HEK293 (cell line): ENCODE measurements around the gene RGS9BP.

Experiments
- CTCF ChIA-PET: fragments of 350-600 bp; formaldehyde crosslinking; extraction: SDS; loops from one replicate; lab custom pipeline; 2021; ENCODE audit warnings: antibody characterized with exemption; lab: Yijun Ruan, JAX
- POLR2A ChIA-PET: fragments of 300-600 bp; formaldehyde crosslinking; extraction: SDS; loops from one replicate; lab custom pipeline; 2020; ENCODE audit warnings: antibody characterized with exemption, inconsistent platforms; lab: Yijun Ruan, JAX
- H3K27ac ChIP-seq: fragments of 200-500 bp; sonication (Bioruptor generic); 2 replicates; pipeline ENCODE4 v1.5.1; 2014; ENCODE audit warnings: low read depth, low read length, control low read depth, inconsistent platforms; ENCODE audit errors: extremely low read depth
- H3K36me3 ChIP-seq, 2 experiments: fragments of 200-500 bp in 1 of 2; sonication (Bioruptor generic) in 1 of 2; 1 replicate in 1 of 2; 2 replicates in 1 of 2; pipeline ENCODE4 v1.5.1; 2014 to 2017; ENCODE audit warnings: inconsistent platforms in 2 of 2, low read length in 2 of 2; ENCODE audit not compliant: control insufficient read depth in 2 of 2, insufficient read depth in 1 of 2
- H3K4me1 ChIP-seq: fragments of 200-500 bp; sonication (Bioruptor generic); 2 replicates; pipeline ENCODE4 v1.5.1; 2014; ENCODE audit warnings: mild to moderate bottlenecking, low read length, inconsistent platforms; ENCODE audit not compliant: control insufficient read depth, insufficient read depth
- H3K4me3 ChIP-seq: 2 replicates; pipeline ENCODE4 v1.5.1; 2011; ENCODE audit warnings: low read depth, mild to moderate bottlenecking, control low read depth, low read length, moderate library complexity
- H3K9me3 ChIP-seq: fragments of 200-500 bp; sonication (Bioruptor generic); 2 replicates; pipeline ENCODE4 v1.5.1; 2014; ENCODE audit warnings: low read depth, low read length, inconsistent platforms; ENCODE audit not compliant: control insufficient read depth, insufficient read depth
- HIC1 ChIP-seq: fragments of 450-650 bp; formaldehyde crosslinking; IDR thresholded peaks from 2 replicates; pipeline ENCODE4 v1.5.1; 2016; ENCODE audit warnings: missing biosample characterization, missing genetic modification characterization
- IKZF3 ChIP-seq: fragments of 450-650 bp; IDR thresholded peaks from 2 replicates; pipeline ENCODE4 v1.5.0; 2018; ENCODE audit warnings: missing biosample characterization, mild to moderate bottlenecking, missing genetic modification characterization, moderate library complexity
- KLF1 ChIP-seq: fragments of 450-650 bp; formaldehyde crosslinking; IDR thresholded peaks from 2 replicates; pipeline ENCODE4 v1.5.1; 2016; ENCODE audit warnings: missing biosample characterization, missing genetic modification characterization
- KLF16 ChIP-seq: fragments of 450-650 bp; formaldehyde crosslinking; IDR thresholded peaks from 2 replicates; pipeline ENCODE4 v1.5.1; 2017; ENCODE audit warnings: missing biosample characterization, missing genetic modification characterization
- PRDM6 ChIP-seq: fragments of 450-650 bp; formaldehyde crosslinking; IDR thresholded peaks from 2 replicates; pipeline ENCODE4 v1.5.1; 2017; ENCODE audit warnings: missing biosample characterization, missing genetic modification characterization
- SCRT2 ChIP-seq: fragments of 450-650 bp; formaldehyde crosslinking; IDR thresholded peaks from 2 replicates; pipeline ENCODE4 v1.5.1; 2016; ENCODE audit warnings: missing biosample characterization, missing genetic modification characterization
- SETDB1 ChIP-seq: IDR thresholded peaks from one replicate; pipeline ENCODE4 v1.6.1; 2017; ENCODE audit warnings: mild to moderate bottlenecking, low read length, moderate library complexity, mixed read lengths; ENCODE audit not compliant: insufficient read length
- SP2 ChIP-seq: fragments of 450-650 bp; formaldehyde crosslinking; IDR thresholded peaks from 2 replicates; pipeline ENCODE4 v1.5.1; 2016; ENCODE audit warnings: missing biosample characterization, missing genetic modification characterization
- WT1 ChIP-seq: fragments of 450-650 bp; formaldehyde crosslinking; IDR thresholded peaks from 2 replicates; pipeline ENCODE4 v1.5.1; 2016; ENCODE audit warnings: missing biosample characterization, missing genetic modification characterization
- ZBTB21 ChIP-seq: fragments of 450-650 bp; formaldehyde crosslinking; IDR thresholded peaks from 2 replicates; pipeline ENCODE4 v1.5.1; 2017; ENCODE audit warnings: missing biosample characterization, missing genetic modification characterization
- ZBTB26 ChIP-seq: fragments of 450-650 bp; formaldehyde crosslinking; optimal IDR thresholded peaks from 2 replicates; pipeline ENCODE3; 2016; ENCODE audit warnings: missing biosample characterization, mild to moderate bottlenecking, missing genetic modification characterization
- ZNF157 ChIP-seq: fragments of 450-650 bp; formaldehyde crosslinking; IDR thresholded peaks from 2 replicates; pipeline ENCODE4 v1.5.1; 2016; ENCODE audit warnings: missing biosample characterization, missing genetic modification characterization
- ZNF23 ChIP-seq: fragments of 450-650 bp; formaldehyde crosslinking; IDR thresholded peaks from 2 replicates; pipeline ENCODE4 v1.5.1; 2016; ENCODE audit warnings: missing biosample characterization, missing genetic modification characterization, borderline replicate concordance
- ZNF37A ChIP-seq: fragments of 450-650 bp; IDR thresholded peaks from 2 replicates; pipeline ENCODE4 v1.5.1; 2018; ENCODE audit warnings: missing biosample characterization, missing genetic modification characterization
- ZNF530 ChIP-seq: fragments of 450-650 bp; formaldehyde crosslinking; IDR thresholded peaks from 2 replicates; pipeline ENCODE4 v1.5.1; 2016; ENCODE audit warnings: low read depth, missing biosample characterization, missing genetic modification characterization
- ZNF580 ChIP-seq: fragments of 450-650 bp; formaldehyde crosslinking; IDR thresholded peaks from 2 replicates; pipeline ENCODE4 v1.5.1; 2016; ENCODE audit warnings: missing biosample characterization, missing genetic modification characterization
- ZNF585B ChIP-seq: fragments of 450-650 bp; formaldehyde crosslinking; IDR thresholded peaks from 2 replicates; pipeline ENCODE4 v1.5.1; 2016; ENCODE audit warnings: missing biosample characterization, missing genetic modification characterization
- ZNF624 ChIP-seq: fragments of 450-650 bp; formaldehyde crosslinking; IDR thresholded peaks from 2 replicates; pipeline ENCODE4 v1.5.1; 2017; ENCODE audit warnings: missing biosample characterization, missing genetic modification characterization
- ZNF629 ChIP-seq: fragments of 450-650 bp; formaldehyde crosslinking; IDR thresholded peaks from 2 replicates; pipeline ENCODE4 v1.5.1; 2017; ENCODE audit warnings: missing biosample characterization, missing genetic modification characterization
- ZNF645 ChIP-seq: fragments of 450-650 bp; formaldehyde crosslinking; IDR thresholded peaks from 2 replicates; pipeline ENCODE4; 2016; ENCODE audit warnings: missing biosample characterization, missing genetic modification characterization
- ZNF664 ChIP-seq: fragments of 450-650 bp; formaldehyde crosslinking; IDR thresholded peaks from 2 replicates; pipeline ENCODE4 v1.5.1; 2016; ENCODE audit warnings: missing biosample characterization, missing genetic modification characterization
- ZNF670 ChIP-seq: fragments of 450-650 bp; formaldehyde crosslinking; IDR thresholded peaks from 2 replicates; pipeline ENCODE4 v1.5.1; 2016; ENCODE audit warnings: missing biosample characterization, missing genetic modification characterization, low read depth
- ZNF677 ChIP-seq: fragments of 450-650 bp; IDR thresholded peaks from 2 replicates; pipeline ENCODE4 v1.5.0; 2018; ENCODE audit warnings: missing biosample characterization, mild to moderate bottlenecking, missing genetic modification characterization, moderate library complexity
- ZNF792 ChIP-seq: fragments of 450-650 bp; formaldehyde crosslinking; IDR thresholded peaks from 2 replicates; pipeline ENCODE4 v1.5.1; 2016; ENCODE audit warnings: missing biosample characterization, missing genetic modification characterization
- ZSCAN18 ChIP-seq: fragments of 450-650 bp; formaldehyde crosslinking; IDR thresholded peaks from 2 replicates; pipeline ENCODE4 v1.5.1; 2016; ENCODE audit warnings: missing biosample characterization, missing genetic modification characterization
- ZXDB ChIP-seq: fragments of 450-650 bp; formaldehyde crosslinking; IDR thresholded peaks from 2 replicates; pipeline ENCODE4 v1.5.1; 2016; ENCODE audit warnings: missing biosample characterization, missing genetic modification characterization

The RGS9BP gene

GRCh38 chr19:32688311-32688710, 12.7 kb downstream of the RGS9BP start:
- ChIA-PET POLR2A (interaction anchor here (0.7 kb wide), 1 partner anchor 12 kb away, joined by 3 read pairs; no protein-coding TSS in a partner anchor), CTCF (interaction anchor here (2.4 kb wide), 1 partner anchor 11 kb away, joined by 15 read pairs; no protein-coding TSS in a partner anchor)
- Histone ChIP-seq H3K36me3 (peaks cover 4 to 8% of the 10 kb centered on the region in 2 experiments; a peak in 2 of 3 replicates), H3K4me3 (no peak overlapping the region)
- peak; percentile 65 for TF ChIP-seq IKZF3 (tag by site-specific recombination)
- TF ChIP-seq ZNF23 (tag by site-specific recombination) = no peak
- TF ChIP-seq, all 188 proteins: peak for 1
- peaks cover 22% of the 10 kb centered on the region for H3K4me1 ChIP-seq
- H3K27ac ChIP-seq = no peak overlapping the region
- H3K9me3 ChIP-seq = no peaks in the 10 kb centered on the region

GRCh38 chr19:32691291-32691951, 15.8 kb downstream of the RGS9BP start, which contains the start of gene NUDT19:
TSS of gene NUDT19 (plus strand) at chr19:32691821. CDS start at chr19:32691961, 140 bp downstream.
- Histone ChIP-seq H3K9me3 (no peaks in the 10 kb centered on the region), H3K4me3 (peak within 1 kb of the TSS; percentile 52), H3K4me1 (peaks cover 23% of the 10 kb centered on the region), H3K27ac (peak within 1 kb of the TSS; percentile 96), H3K36me3 (peaks cover 9 to 34% of the 10 kb centered on the region in 2 experiments; a peak in 2 of 3 replicates)
- CTCF ChIA-PET = interaction anchor here (0.6 to 2.6 kb wide), 8 partner anchors 9 to 1384 kb away, joined by 3 to 16 read pairs (median 3); partner anchors contain the start of gene RGS9BP
- POLR2A ChIA-PET = interaction anchor here (0.6 to 1.5 kb wide), 23 partner anchors 9 to 682 kb away, joined by 3 to 44 read pairs (median 3); partner anchors contain the start of genes ANKRD27, CEP89, DPY19L3 and FAAP24
- TF ChIP-seq ZXDB (tag by site-specific recombination) (peak; percentile 93), ZNF645 (no peak; the same call in none of the 2 replicates), ZNF580 (tag by site-specific recombination) (0 out of 2 replicates have a peak, but pooled peaks have one; percentile 43), HIC1 (tag by site-specific recombination) (peak; percentile 84), ZBTB21 (tag by site-specific recombination) (peak; percentile 65), ZNF530 (tag by site-specific recombination) (no peak), ZNF37A (tag by site-specific recombination) (no peak), KLF1 (tag by site-specific recombination) (peak; percentile 72), ZNF624 (tag by site-specific recombination) (no peak), ZNF792 (tag by site-specific recombination) (no peak), ZNF664 (peak; percentile 58; the same call in 1 of the 2 replicates), ZNF157 (no peak), SETDB1 (no peak), ZNF670 (no peak), ZNF677 (tag by site-specific recombination) (no peak), KLF16 (tag by site-specific recombination) (peak; percentile 78), WT1 (no peak), ZNF585B (no peak), ZBTB26 (tag by site-specific recombination) (peak; percentile 54), PRDM6 (tag by site-specific recombination) (no peak), ZSCAN18 (tag by site-specific recombination) (peak; percentile 31; the same call in 1 of the 2 replicates), ZNF629 (tag by site-specific recombination) (peak; percentile 74), SCRT2 (peak; percentile 83), SP2 (tag by site-specific recombination) (peak; percentile 92)
